Measurements from ENCODE around the gene OTUB1.

The OTUB1 gene

GRCh38 chr11:64026575-64027205 lies 40.5 kb downstream of the OTUB1 start:
- TF ChIP-seq CTCF (IDR thresholded peaks at IDR 0.05; ENCODE audit: insufficient read depth, low read length, poor library complexity, severe bottlenecking): no peak
- DNase-seq (ENCODE audit: extremely low read depth, insufficient read length): no peak
- Histone ChIP-seq H3K36me3 (ENCODE audit: control insufficient read depth, insufficient read depth, low read length) (no peaks in the 10 kb centered on the region), H3K4me3 (replicated peaks; ENCODE audit: low read depth, low read length) (no peak overlapping the region), H3K27me3 (replicated peaks; ENCODE audit: control insufficient read depth, insufficient read depth, low read length) (no peaks in the 10 kb centered on the region; the same call in 1 of the 2 replicates)

GRCh38 chr11:64027651-64028397 lies 41.6 kb downstream of the OTUB1 start:
- no peak overlapping the region for H3K4me3 ChIP-seq (replicated peaks; ENCODE audit: low read depth, low read length)
- DNase-seq (ENCODE audit: extremely low read depth, insufficient read length): no peak
- no peak for TF ChIP-seq CTCF (IDR thresholded peaks at IDR 0.05; ENCODE audit: insufficient read depth, low read length, poor library complexity, severe bottlenecking)
- no peaks in the 10 kb centered on the region; the same call in 1 of the 2 replicates for H3K27me3 ChIP-seq (replicated peaks; ENCODE audit: control insufficient read depth, insufficient read depth, low read length)
- H3K36me3 ChIP-seq (ENCODE audit: control insufficient read depth, insufficient read depth, low read length): no peaks in the 10 kb centered on the region

GRCh38 chr11:64028398-64029115 lies 42.3 kb downstream of the OTUB1 start:
- DNase-seq (ENCODE audit: extremely low read depth, insufficient read length): no peak
- Histone ChIP-seq H3K36me3 (ENCODE audit: control insufficient read depth, insufficient read depth, low read length) (no peaks in the 10 kb centered on the region), H3K27me3 (replicated peaks; ENCODE audit: control insufficient read depth, insufficient read depth, low read length) (no peaks in the 10 kb centered on the region; the same call in 1 of the 2 replicates), H3K4me3 (replicated peaks; ENCODE audit: low read depth, low read length) (no peak overlapping the region)
- TF ChIP-seq CTCF (IDR thresholded peaks at IDR 0.05; ENCODE audit: insufficient read depth, low read length, poor library complexity, severe bottlenecking): no peak

GRCh38 chr11:64029773-64030172 lies 43.5 kb downstream of the OTUB1 start:
- TF ChIP-seq CTCF (IDR thresholded peaks at IDR 0.05; ENCODE audit: insufficient read depth, low read length, poor library complexity, severe bottlenecking): no peak
- DNase-seq (ENCODE audit: extremely low read depth, insufficient read length): no peak
- Histone ChIP-seq H3K4me3 (replicated peaks; ENCODE audit: low read depth, low read length) (no peak overlapping the region), H3K36me3 (ENCODE audit: control insufficient read depth, insufficient read depth, low read length) (no peaks in the 10 kb centered on the region), H3K27me3 (replicated peaks; ENCODE audit: control insufficient read depth, insufficient read depth, low read length) (peaks cover 2% of the 10 kb centered on the region; the same call in 1 of the 2 replicates)

GRCh38 chr11:64031001-64031400 lies 44.8 kb downstream of the OTUB1 start:
- no peak for TF ChIP-seq CTCF (IDR thresholded peaks at IDR 0.05; ENCODE audit: insufficient read depth, low read length, poor library complexity, severe bottlenecking)
- no peak overlapping the region for H3K4me3 ChIP-seq (replicated peaks; ENCODE audit: low read depth, low read length)
- DNase-seq (ENCODE audit: extremely low read depth, insufficient read length): no peak
- H3K36me3 ChIP-seq (ENCODE audit: control insufficient read depth, insufficient read depth, low read length): no peaks in the 10 kb centered on the region
- H3K27me3 ChIP-seq (replicated peaks; ENCODE audit: control insufficient read depth, insufficient read depth, low read length): peaks cover 2% of the 10 kb centered on the region; the same call in 1 of the 2 replicates
